Fibroblast of mammary gland (primary cell): ENCODE results near the gene MRS2.

Source experiments
- DNase-seq: peaks from one replicate; pipeline ENCODE4 v3.0.0-alpha.2; 2010; ENCODE audit warnings: low read depth
- H3K4me3 ChIP-seq: 2 replicates; pipeline ENCODE4 v1.5.1; 2011; ENCODE audit warnings: low read depth, mild to moderate bottlenecking, low read length, moderate library complexity; ENCODE audit not compliant: control insufficient read depth
- TF ChIP-seq, protein P1 (sequence below): conservative IDR thresholded peaks from 2 replicates; pipeline ENCODE4 v1.5.1; 2011; ENCODE audit warnings: low read depth, low read length, inconsistent platforms; ENCODE audit not compliant: control insufficient read depth, insufficient read depth

Gene MRS2, protein sequence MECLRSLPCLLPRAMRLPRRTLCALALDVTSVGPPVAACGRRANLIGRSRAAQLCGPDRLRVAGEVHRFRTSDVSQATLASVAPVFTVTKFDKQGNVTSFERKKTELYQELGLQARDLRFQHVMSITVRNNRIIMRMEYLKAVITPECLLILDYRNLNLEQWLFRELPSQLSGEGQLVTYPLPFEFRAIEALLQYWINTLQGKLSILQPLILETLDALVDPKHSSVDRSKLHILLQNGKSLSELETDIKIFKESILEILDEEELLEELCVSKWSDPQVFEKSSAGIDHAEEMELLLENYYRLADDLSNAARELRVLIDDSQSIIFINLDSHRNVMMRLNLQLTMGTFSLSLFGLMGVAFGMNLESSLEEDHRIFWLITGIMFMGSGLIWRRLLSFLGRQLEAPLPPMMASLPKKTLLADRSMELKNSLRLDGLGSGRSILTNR

DNA sequence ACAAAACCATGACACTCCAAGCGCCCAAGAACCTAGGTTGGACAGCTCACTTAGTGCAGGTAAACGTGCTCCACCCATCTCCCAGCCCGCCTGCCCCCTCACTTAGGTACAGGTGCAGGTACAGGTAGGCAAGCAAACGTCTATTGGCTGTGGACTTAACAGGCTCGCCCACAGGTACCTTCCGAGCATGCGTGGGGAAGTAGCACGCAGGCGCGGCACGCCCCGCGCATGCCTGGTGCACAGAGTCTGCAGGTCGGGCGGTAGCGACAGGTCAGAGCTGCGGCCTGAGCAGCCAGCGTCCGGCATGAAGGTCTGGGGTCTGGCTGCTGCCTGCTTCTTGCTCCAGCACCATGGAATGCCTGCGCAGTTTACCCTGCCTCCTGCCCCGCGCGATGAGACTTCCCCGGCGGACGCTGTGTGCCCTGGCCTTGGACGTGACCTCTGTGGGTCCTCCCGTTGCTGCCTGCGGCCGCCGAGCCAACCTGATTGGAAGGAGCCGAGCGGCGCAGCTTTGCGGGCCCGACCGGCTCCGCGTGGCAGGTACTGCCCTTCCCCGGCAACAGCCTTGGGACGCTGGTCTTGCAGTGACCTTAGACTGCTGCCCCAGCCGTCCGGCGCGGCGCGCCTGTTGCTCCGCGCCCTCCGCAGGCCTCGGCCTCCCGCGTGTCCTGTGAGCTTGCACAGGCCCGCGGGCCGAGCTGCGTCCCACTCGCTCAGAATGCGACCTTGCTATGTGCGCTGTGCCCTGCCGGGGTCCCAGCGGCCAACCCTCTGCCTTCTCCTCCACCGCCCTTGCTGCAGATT, at the start of gene MRS2:
MRS2 (plus strand) TSS at position 240 of the 804 bp plus-strand sequence; CDS start at position 351, 111 bp downstream.
- TF ChIP-seq, protein P1, sequence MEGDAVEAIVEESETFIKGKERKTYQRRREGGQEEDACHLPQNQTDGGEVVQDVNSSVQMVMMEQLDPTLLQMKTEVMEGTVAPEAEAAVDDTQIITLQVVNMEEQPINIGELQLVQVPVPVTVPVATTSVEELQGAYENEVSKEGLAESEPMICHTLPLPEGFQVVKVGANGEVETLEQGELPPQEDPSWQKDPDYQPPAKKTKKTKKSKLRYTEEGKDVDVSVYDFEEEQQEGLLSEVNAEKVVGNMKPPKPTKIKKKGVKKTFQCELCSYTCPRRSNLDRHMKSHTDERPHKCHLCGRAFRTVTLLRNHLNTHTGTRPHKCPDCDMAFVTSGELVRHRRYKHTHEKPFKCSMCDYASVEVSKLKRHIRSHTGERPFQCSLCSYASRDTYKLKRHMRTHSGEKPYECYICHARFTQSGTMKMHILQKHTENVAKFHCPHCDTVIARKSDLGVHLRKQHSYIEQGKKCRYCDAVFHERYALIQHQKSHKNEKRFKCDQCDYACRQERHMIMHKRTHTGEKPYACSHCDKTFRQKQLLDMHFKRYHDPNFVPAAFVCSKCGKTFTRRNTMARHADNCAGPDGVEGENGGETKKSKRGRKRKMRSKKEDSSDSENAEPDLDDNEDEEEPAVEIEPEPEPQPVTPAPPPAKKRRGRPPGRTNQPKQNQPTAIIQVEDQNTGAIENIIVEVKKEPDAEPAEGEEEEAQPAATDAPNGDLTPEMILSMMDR: no peak
- peak; percentile 62 for DNase-seq
- peak within 1 kb of the TSS; percentile 80 for H3K4me3 ChIP-seq

DNA sequence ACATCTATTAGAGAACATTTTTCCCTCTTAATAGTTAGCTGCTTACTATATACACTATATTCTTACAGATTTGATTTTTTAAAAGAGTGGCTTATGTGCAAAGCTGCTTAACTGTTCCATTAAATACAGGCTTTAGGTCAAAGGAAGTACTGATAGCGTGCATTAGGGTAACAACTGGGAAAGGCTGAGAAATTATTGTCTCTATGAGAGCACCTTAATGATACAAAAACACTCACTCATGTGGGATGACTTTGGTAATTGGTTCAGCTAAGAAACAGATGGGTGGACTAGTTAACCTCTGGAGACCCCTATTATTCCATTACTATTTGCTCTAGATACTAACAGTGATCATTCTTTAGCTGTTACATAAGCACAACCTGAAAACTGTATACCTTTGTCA, 48.9 kb upstream of the MRS2 start:
- TF ChIP-seq, protein P1: no peak
- no peak for DNase-seq
- H3K4me3 ChIP-seq: no peak overlapping the region

DNA sequence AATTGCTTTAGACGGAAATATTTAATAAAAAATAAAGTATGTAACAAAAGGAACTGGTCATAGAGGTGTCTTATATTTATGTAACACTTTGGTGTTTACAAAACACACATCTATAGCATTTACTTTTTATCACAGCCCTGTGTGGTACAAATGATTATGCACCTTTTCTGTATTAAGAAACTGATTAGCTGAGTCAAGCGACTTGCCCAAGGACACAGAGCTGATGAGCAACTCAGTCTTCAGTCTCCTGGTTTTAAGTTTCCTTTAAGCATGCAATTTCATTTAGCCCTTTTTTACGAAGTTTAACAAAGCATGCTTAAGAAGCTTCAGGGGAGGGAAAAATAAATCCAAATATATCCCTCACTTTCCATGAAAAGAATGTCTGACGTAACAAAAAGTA, 47.3 kb upstream of the MRS2 start:
- H3K4me3 ChIP-seq: no peak overlapping the region
- DNase-seq: no peak
- TF ChIP-seq, protein P1: no peak

DNA sequence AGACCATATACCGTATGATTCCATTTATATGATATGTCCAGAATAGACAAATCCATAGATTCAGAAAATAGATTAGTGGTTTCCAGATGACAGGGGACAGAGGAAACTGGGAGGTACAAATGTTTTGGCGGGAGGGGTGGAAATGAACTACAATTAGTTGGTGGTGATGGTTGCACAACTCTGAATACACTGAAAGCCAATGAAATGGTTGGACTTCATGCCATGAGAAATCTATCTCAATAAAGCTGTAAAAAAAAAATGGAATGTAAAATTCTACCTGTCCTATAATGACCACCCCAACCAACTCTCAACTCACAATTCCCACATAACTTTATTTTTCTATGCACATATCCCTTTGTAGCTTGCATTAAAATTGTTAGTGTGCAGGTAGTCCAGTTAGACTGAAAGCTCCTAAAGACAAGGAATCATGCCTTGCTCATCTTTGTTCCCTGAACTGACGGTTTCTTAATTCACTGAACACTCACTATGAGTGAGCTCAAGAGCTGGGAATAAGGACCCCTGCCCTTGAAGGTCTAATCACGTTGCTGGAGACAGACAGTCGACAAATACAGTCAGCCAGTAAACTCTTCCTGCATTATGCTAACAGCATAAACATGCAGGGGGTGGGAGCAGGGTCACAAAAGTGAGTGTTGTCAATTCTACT, 46.3 kb upstream of the MRS2 start:
- TF ChIP-seq, protein P1: no peak
- no peak for DNase-seq
- H3K4me3 ChIP-seq: no peak overlapping the region

DNA sequence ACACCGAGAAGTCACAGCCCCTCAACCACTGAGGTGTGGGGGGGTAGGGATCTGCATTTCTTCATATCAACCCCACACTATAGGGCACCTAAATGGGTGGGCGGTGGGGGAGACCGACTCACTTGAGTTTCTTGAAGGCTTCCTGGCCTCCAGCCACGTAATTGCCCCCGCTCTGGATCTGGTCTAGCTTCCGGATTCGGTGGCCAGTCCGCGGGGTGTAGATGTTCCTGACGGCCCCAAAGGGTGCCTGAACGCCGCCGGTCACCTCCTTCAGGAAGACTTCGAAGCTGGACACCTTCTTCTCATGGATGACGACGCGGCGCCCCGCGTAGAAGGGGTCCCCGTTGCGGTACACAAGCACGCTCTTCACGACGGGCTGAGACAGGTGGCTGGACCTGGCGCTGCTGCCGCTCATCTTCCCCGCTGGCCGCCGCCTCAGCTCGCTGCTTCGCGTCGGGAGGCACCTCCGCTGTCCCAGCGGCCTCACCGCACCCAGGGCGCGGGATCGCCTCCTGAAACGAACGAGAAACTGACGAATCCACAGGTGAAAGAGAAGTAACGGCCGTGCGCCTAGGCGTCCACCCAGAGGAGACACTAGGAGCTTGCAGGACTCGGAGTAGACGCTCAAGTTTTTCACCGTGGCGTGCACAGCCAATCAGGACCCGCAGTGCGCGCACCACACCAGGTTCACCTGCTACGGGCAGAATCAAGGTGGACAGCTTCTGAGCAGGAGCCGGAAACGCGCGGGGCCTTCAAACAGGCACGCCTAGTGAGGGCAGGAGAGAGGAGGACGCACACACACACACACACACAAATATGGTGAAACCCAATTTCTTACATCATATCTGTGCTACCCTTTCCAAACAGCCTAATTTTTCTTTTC, 45.2 kb upstream of the MRS2 start, which contains the start of gene DCDC2:
DCDC2 (minus strand) TSS at position 724 of the 883 bp plus-strand sequence; CDS start at position 415, 309 bp downstream.
- DNase-seq: peak; percentile 2
- TF ChIP-seq, protein P1: no peak
- H3K4me3 ChIP-seq: no peak within 1 kb of the TSS
